HepG2 (cell line): ENCODE measurements around the gene BSN. TPM values are rescaled to one million over a fixed set of nuclear protein-coding genes. Genes with fewer than 3 reads are reported as not detected.
A peak's percentile ranks its signal among the peaks of the same experiment; 100 is the strongest.

ENCODE experiments used
- ATF6 ChIP-seq: sonication (generic); formaldehyde crosslinking; conservative IDR thresholded peaks from 2 replicates; pipeline ENCODE4 v1.4.0; 2020; ENCODE audit warnings: missing genetic modification reagents
- BORCS8-MEF2B ChIP-seq: sonication (generic); formaldehyde crosslinking; IDR thresholded peaks from 2 replicates; pipeline ENCODE4 v1.8.0; 2022; ENCODE audit warnings: mild to moderate bottlenecking, missing genetic modification reagents
- DNMT3B ChIP-seq: conservative IDR thresholded peaks from 2 replicates; pipeline ENCODE4 v1.6.1; 2016; ENCODE audit warnings: missing biosample characterization, control low read depth
- ELF3 ChIP-seq: IDR thresholded peaks from 2 replicates; pipeline ENCODE4 v1.6.1; 2016; ENCODE audit warnings: missing genetic modification reagents, missing compliant biosample characterization
- ELF4 ChIP-seq: sonication (generic); formaldehyde crosslinking; IDR thresholded peaks from 2 replicates; pipeline ENCODE4 v1.5.0; 2020; ENCODE audit warnings: missing genetic modification reagents, mild to moderate bottlenecking, moderate library complexity, borderline replicate concordance
- FOXA3 ChIP-seq: IDR thresholded peaks from 2 replicates; pipeline ENCODE4 v1.6.1; 2016; ENCODE audit warnings: missing genetic modification reagents, missing compliant biosample characterization
- HES4 ChIP-seq: sonication (generic); formaldehyde crosslinking; IDR thresholded peaks from 2 replicates; pipeline ENCODE4 v1.9.0; 2021; ENCODE audit warnings: mild to moderate bottlenecking, missing genetic modification reagents, borderline replicate concordance
- HIC2 ChIP-seq: sonication (generic); formaldehyde crosslinking; IDR thresholded peaks from 2 replicates; pipeline ENCODE4 v1.9.0; 2022; ENCODE audit warnings: low read depth, missing genetic modification reagents
- HNF4A ChIP-seq: sonication (generic); formaldehyde crosslinking; IDR thresholded peaks from 2 replicates; pipeline ENCODE4 v1.4.0; 2020; ENCODE audit warnings: missing genetic modification reagents
- IKZF5 ChIP-seq: IDR thresholded peaks from 2 replicates; pipeline ENCODE4 v1.6.1; 2018; ENCODE audit warnings: missing genetic modification reagents, mild to moderate bottlenecking, missing compliant biosample characterization
- MAF1 ChIP-seq: sonication (generic); formaldehyde crosslinking; IDR thresholded peaks from 2 replicates; pipeline ENCODE4 v1.5.0; 2020; ENCODE audit warnings: missing genetic modification reagents, borderline replicate concordance
- MAFF ChIP-seq: IDR thresholded peaks from 2 replicates; pipeline ENCODE4 v1.6.1; 2011; ENCODE audit warnings: low read depth, low read length, improper control_type of control experiment
- RFX5 ChIP-seq: IDR thresholded peaks from 2 replicates; pipeline ENCODE4 v1.6.1; 2011; ENCODE audit warnings: low read depth, low read length, improper control_type of control experiment
- STAT5B ChIP-seq: sonication (generic); formaldehyde crosslinking; IDR thresholded peaks from 2 replicates; pipeline ENCODE4 v1.4.0; 2020; ENCODE audit warnings: missing genetic modification reagents
- SUZ12 ChIP-seq: fragments of 150-350 bp; IDR thresholded peaks from 2 replicates; pipeline ENCODE4 v1.6.1; 2014; ENCODE audit warnings: low read depth, low read length
- SYNCRIP ChIP-seq: fragments of 200-400 bp; formaldehyde crosslinking; IDR thresholded peaks from 2 replicates; pipeline ENCODE4 v1.6.1; 2018; ENCODE audit warnings: mild to moderate bottlenecking, low read depth, low read length; ENCODE audit not compliant: insufficient read depth
- THYN1 ChIP-seq: sonication (generic); formaldehyde crosslinking; IDR thresholded peaks from 2 replicates; pipeline ENCODE4 v1.8.1; 2023; ENCODE audit warnings: low read depth, mild to moderate bottlenecking, moderate library complexity, missing genetic modification reagents, borderline replicate concordance
- ZBTB39 ChIP-seq: sonication (generic); formaldehyde crosslinking; IDR thresholded peaks from 2 replicates; pipeline ENCODE4 v1.5.0; 2020; ENCODE audit warnings: missing genetic modification reagents
- ZEB1 ChIP-seq: IDR thresholded peaks from 2 replicates; pipeline ENCODE4 v1.6.1; 2012; ENCODE audit warnings: mild to moderate bottlenecking, low read depth, inconsistent platforms; ENCODE audit not compliant: insufficient replicate concordance
- ZNF543 ChIP-seq: sonication (generic); formaldehyde crosslinking; IDR thresholded peaks from 2 replicates; pipeline ENCODE4 v1.4.0; 2020; ENCODE audit warnings: mild to moderate bottlenecking, missing genetic modification reagents
- ZNF670 ChIP-seq: sonication (generic); formaldehyde crosslinking; IDR thresholded peaks from 2 replicates; pipeline ENCODE4 v1.8.0; 2022; ENCODE audit warnings: mild to moderate bottlenecking, missing genetic modification reagents, borderline replicate concordance
- ZSCAN21 ChIP-seq: sonication (generic); formaldehyde crosslinking; IDR thresholded peaks from 2 replicates; pipeline ENCODE4 v1.8.0; 2022; ENCODE audit warnings: mild to moderate bottlenecking, missing genetic modification reagents, moderate library complexity, borderline replicate concordance
- ZSCAN9 ChIP-seq: IDR thresholded peaks from 2 replicates; pipeline ENCODE4 v1.6.1; 2016; ENCODE audit warnings: borderline replicate concordance
- ZZZ3 ChIP-seq: sonication (generic); formaldehyde crosslinking; IDR thresholded peaks from 2 replicates; pipeline ENCODE4 v1.4.0; 2020; ENCODE audit warnings: missing genetic modification reagents, mild to moderate bottlenecking, borderline replicate concordance
- polyA plus RNA-seq, 8 experiments: library from polyadenylated mRNA; depleted of rRNA in 3 of 8; stranded (reverse) in 7 of 8; unstranded in 1 of 8; fragments of >200 nt; fragmentation: Illumina TruSeq in 4 of 8; extraction: Trizol in 4 of 8; gene quantifications; 2 replicates each; pipeline versions ENCODE4 v1.2.1 to v1.2.3, GENCODE V29; 2011 to 2016; ENCODE audit warnings: low read depth in 4 of 8, missing spikeins in 1 of 8, mixed read lengths in 1 of 8; ENCODE audit not compliant: insufficient read depth in 1 of 8
- total RNA-seq, 5 experiments: library from RNA; depleted of rRNA; stranded (reverse); fragments of >200 nt; fragmentation: Illumina TruSeq; extraction: Trizol; gene quantifications; 2 replicates each; pipeline ENCODE4 v1.2.3, GENCODE V29; 2016; ENCODE audit warnings: low read depth in 1 of 5

BSN gene
- total and polyA plus RNA-seq, 2 of the 13 experiments (the other 11 are each of a cell fraction or from before 2014, with no cell fraction given), result 0.42 to 0.86 TPM

GRCh38 chr3:49665822-49666519 lies 111.7 kb downstream of the BSN start (continued):
- no peak for TF ChIP-seq ZSCAN9
- 0 out of 2 replicates have a peak, but pooled peaks have one; percentile 51 for TF ChIP-seq ZSCAN21 (CRISPR knock-in tag)
- TF ChIP-seq BORCS8-MEF2B (CRISPR knock-in tag), result peak; percentile 70; the same call in 1 of the 2 replicates
- TF ChIP-seq IKZF5, result peak; percentile 54; the same call in 1 of the 2 replicates
- no peak for TF ChIP-seq THYN1 (CRISPR knock-in tag)
- TF ChIP-seq ELF3, result peak; percentile 98
- TF ChIP-seq DNMT3B (CRISPR knock-in tag), result no peak
- TF ChIP-seq ELF4 (CRISPR knock-in tag), result no peak
- no peak for TF ChIP-seq ATF6 (CRISPR knock-in tag)
- TF ChIP-seq SYNCRIP, result no peak
- peak; percentile 76 for TF ChIP-seq HNF4A (CRISPR knock-in tag)
- no peak for TF ChIP-seq ZZZ3 (CRISPR knock-in tag)
- TF ChIP-seq MAF1 (CRISPR knock-in tag), result no peak
- peak; percentile 56; the same call in 1 of the 2 replicates for TF ChIP-seq HIC2 (CRISPR knock-in tag)
- TF ChIP-seq ZNF670 (CRISPR knock-in tag), result no peak
- TF ChIP-seq RFX5, result no peak
- no peak for TF ChIP-seq ZEB1
- no peak for TF ChIP-seq HES4 (CRISPR knock-in tag)
- TF ChIP-seq SUZ12, result no peak
- peak; percentile 42; the same call in 1 of the 2 replicates for TF ChIP-seq FOXA3
- TF ChIP-seq MAFF, result no peak
- no peak for TF ChIP-seq ZBTB39 (CRISPR knock-in tag)
- TF ChIP-seq ZNF543, result no peak
- no peak for TF ChIP-seq STAT5B
